ENCODE data around the gene ZNF750. TPM values are rescaled to one million over a fixed set of nuclear protein-coding genes. Genes with fewer than 3 reads are reported as not detected.

ZNF750 gene
- total RNA-seq, 1 donor from 2014 or later, result not detected

- DNase-seq (ENCODE audit: low spot score), result no peak
- intact Hi-C loops (cut with DNase I), result loop anchor here (10.0 kb wide), 1 partner anchor 73 kb away; no protein-coding TSS in a partner anchor
Measured at GRCh38 chr17:82841921-82842596, 2.2 kb upstream of the ZNF750 start.

DNA sequence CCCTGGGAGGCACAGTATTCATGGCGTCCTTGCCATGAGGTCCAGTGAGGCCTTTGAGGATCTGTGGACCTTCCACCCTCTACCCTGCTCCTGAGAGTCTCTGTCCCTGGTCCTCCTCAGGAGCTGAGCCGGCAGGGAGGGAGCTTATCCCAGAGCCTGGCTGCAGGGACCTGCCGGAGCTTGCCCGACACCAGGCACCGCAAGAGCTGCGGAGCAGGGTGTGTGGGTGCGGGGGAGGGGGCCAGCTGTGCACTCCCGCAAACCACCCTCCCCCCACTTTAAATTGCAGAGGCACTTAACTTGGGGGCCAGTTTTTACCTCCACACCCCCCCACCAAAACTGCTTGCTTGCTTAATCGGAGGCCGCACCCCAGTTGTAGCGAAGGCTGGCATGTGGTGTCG is 609 bp upstream of the ZNF750 start:
- DNase-seq (ENCODE audit: low spot score), result no peak
- intact Hi-C loops (cut with DNase I), result loop anchor here (10.0 kb wide), 1 partner anchor 74 kb away; no protein-coding TSS in a partner anchor

- intact Hi-C loops (cut with DNase I), result no loop called here
- no peak for DNase-seq (ENCODE audit: low spot score)
Measured at GRCh38 chr17:82838386-82839063, 1.3 kb downstream of the ZNF750 start.

GRCh38 chr17:82837586-82838320 is 2.1 kb downstream of the ZNF750 start:
- no peak for DNase-seq (ENCODE audit: low spot score)
- intact Hi-C loops (cut with DNase I), result no loop called here

GRCh38 chr17:82836823-82837357 is 2.9 kb downstream of the ZNF750 start:
- intact Hi-C loops (cut with DNase I), result no loop called here
- no peak for DNase-seq (ENCODE audit: low spot score)

DNA sequence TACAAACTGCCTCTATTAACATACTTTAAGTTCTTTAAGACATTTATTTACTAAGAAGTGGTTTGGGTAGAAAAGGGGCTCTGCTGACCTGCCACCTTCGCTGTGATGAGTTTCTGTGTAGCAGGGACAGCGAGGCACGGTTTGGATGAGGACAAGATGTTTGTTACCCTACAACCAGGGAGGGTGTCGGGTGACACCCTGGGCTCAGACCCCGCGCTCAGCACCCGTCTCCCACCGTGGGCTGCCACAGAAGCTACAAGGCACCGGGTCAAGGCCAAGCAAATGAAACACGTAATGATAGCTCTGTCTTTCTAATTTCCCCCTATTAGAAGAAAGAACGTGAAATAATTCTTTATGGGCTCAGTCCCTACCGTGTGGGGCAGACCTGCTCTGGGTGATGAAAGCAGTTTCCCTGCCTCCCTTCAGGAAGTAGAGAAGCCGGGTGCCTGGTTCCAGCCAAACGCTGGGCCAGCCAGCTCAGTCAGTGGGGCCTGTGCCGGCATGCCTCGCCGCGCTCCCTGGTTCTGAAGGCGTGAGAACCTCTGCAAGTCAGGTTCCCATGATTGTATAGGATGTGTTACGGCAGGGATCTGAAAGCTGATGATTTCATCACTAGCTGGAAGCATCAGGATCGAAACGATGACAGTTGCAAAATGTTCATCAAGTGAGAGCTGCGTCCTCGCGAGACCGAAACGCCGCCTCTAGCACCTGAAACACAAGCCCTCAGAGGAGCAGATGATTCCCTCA is 3.9 kb downstream of the ZNF750 start:
- intact Hi-C loops (cut with DNase I), result no loop called here
- no peak for DNase-seq (ENCODE audit: low spot score)

- intact Hi-C loops (cut with DNase I), result no loop called here
- DNase-seq (ENCODE audit: low spot score), result no peak
Measured at GRCh38 chr17:82835122-82835521, 4.7 kb downstream of the ZNF750 start.

DNA sequence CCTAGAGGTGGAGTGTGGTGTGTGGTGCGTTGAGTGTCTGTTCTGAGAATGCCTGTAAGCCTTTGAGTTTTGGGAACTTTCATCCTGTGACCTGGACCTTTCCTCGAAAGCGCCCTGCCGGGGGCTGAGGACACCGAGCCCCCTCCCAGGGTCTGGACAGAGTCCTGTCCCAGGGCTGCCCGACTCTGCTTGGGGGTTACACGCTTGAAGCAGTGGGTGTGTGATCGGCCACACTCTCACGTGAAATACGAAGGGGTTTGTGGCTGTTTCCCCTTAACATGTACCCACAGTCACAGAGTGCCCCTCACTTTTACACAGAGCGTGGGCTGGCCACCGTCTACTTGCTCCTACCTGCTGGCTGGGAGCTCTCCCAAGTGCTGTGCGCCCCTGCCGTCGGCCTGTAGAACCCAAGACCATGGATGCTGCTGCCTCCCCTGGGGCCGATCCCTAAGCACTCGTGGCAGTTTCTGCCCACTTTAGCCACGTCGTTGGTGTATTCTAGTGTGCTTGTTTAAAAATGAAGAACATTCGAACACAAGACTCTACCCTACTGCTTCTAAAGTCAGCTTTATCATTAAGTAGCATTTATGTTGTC is 6.8 kb downstream of the ZNF750 start:
- intact Hi-C loops (cut with DNase I), result no loop called here
- DNase-seq (ENCODE audit: low spot score), result no peak

DNA sequence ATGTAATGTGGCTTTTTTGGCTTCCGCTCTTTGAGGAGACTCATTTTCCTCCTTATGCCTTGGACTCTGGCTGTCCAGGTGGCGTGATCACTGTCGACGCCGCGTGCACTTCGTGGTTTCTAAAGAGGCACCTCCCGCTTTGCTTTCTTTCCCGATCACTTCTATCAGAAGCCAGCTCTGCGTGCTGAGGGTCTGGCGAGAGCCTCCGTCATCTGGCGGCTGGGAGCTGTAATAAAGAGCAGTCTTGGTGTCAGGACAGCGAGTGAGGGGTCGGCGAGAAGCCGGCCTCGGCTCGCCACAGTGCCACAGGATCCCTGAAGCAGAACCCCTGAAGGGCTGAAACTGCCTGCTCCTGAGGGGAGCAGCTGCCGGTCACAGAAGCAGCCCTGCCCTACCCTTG is 7.4 kb downstream of the ZNF750 start:
- intact Hi-C loops (cut with DNase I), result no loop called here
- no peak for DNase-seq (ENCODE audit: low spot score)

GRCh38 chr17:82831818-82832200 is 8.0 kb downstream of the ZNF750 start:
- intact Hi-C loops (cut with DNase I), result no loop called here

GRCh38 chr17:82831041-82831817 is 8.6 kb downstream of the ZNF750 start:
- intact Hi-C loops (cut with DNase I), result no loop called here
- DNase-seq (ENCODE audit: low spot score), result no peak

More at GRCh38 chr17:82831818-82832200, 8.0 kb downstream of the ZNF750 start:
- no peak for DNase-seq (ENCODE audit: low spot score)

GRCh38 chr17:82830249-82830661 is 9.6 kb downstream of the ZNF750 start:
- DNase-seq (ENCODE audit: low spot score), result peak; percentile 84
- intact Hi-C loops (cut with DNase I), result no loop called here

GRCh38 chr17:82828875-82829487 is 10.8 kb downstream of the ZNF750 start:
- no peak for DNase-seq (ENCODE audit: low spot score)
- intact Hi-C loops (cut with DNase I), result no loop called here

DNA sequence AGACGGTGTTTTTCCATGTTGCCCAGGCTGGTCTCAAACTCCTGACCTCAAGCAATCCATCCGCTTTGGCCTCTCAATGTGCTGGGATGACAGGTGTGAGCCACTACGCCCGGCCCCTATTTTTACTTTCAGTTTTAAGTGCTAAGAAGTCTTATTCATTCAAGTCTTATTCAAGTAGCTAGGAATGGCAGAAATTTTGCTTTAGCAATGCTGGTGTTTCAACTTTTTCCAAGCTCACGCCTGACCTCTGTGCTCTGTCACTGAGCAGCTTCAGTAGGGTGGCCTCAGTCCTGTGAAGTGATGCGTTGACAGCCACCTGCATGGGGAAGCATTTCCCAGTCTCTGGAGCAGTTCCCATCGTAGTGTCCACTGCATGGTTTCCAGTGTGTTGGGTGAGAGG is 12.9 kb downstream of the ZNF750 start:
- intact Hi-C loops (cut with DNase I), result no loop called here

DNA sequence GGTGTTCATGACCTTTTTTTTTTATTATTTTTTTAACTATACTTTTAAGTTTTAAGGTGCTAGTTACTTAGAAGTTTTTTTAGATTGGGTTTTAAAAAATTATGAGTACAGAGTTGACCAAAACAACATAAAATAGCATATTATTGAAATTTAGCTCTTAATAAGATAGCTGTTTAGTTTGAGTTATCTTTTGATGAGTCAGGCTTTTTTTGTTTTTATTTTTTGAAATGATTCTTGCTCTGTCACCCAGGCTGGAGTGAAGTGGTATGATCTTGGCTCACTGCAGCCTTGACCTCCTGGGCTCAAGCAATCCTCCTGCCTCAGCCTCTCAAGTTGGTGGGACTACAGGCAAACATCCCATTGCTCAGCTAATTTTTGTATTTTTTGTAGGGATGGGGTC is 13.6 kb downstream of the ZNF750 start:
- DNase-seq (ENCODE audit: low spot score), result no peak
- intact Hi-C loops (cut with DNase I), result no loop called here

More for the DNA sequence above, 12.9 kb downstream of the ZNF750 start:
- no peak for DNase-seq (ENCODE audit: low spot score)

- DNase-seq (ENCODE audit: low spot score), result no peak
- intact Hi-C loops (cut with DNase I), result no loop called here
Measured at GRCh38 chr17:82825540-82826124, 14.2 kb downstream of the ZNF750 start.

DNA sequence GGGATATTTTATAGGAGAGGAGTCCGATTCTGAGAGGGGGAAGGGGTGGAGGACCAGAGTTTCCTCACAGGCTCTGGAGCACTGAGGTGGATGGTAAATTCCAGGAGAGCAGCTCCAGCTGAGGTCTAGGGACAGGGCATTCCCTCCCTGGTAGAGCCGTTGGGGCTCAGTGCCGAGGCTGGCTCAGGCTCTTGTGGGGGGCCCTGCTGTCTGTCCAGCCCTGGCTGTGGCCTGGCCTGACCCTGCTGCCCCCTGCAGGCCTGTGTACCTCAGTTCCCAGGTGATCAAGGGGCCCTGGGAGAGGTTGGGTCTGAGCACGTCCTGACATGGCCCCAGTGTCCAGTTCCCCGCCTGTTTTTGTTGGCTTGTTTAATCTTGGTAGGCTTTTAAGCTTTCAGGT is 16.8 kb downstream of the ZNF750 start:
- DNase-seq (ENCODE audit: low spot score), result no peak
- intact Hi-C loops (cut with DNase I), result no loop called here

DNA sequence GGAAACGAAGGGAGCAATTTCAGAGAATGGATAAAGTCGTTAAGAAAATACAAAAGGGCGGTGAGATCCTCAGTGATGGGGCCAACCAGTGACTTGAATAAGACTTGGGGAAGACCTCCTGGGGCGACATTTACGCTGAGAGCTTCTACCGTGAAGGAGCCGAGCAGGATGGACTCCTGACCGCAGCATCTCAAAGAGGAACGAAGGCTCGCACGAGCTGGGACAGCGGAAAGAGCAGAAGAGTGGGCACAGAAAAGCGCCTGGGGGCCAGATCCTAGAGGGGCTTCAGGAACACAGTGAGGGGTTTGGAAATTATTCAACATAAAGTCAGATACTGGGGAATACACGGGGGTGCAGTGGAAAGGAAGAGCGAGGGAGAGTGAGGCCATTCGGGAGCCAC is 17.5 kb downstream of the ZNF750 start:
- intact Hi-C loops (cut with DNase I), result no loop called here
- no peak for DNase-seq (ENCODE audit: low spot score)

Data from cardiac septum (tissue), 1 donor.